Uterus (tissue), 2 donors: ENCODE results near the gene SV2B.

Experiments
- CTCF ChIP-seq, 4 experiments: fragments of 200-600 bp in 2 of 4; fragments of 450-650 bp in 2 of 4; sonication (generic) in 2 of 4; IDR thresholded peaks; one replicate each; pipeline ENCODE4 v1.5.1; 2016 to 2019; ENCODE audit warnings: antibody characterized with exemption in 4 of 4, mild to moderate bottlenecking in 2 of 4, moderate library complexity in 1 of 4
- POLR2A ChIP-seq, 2 donors: fragments of 450-650 bp; IDR thresholded peaks; one replicate each; pipeline ENCODE4 v1.6.1; 2016; ENCODE audit warnings: antibody characterized with exemption in 2 of 2, mild to moderate bottlenecking in 1 of 2, moderate library complexity in 1 of 2

GRCh38 chr15:91065505-91065904 is 34.6 kb upstream of the SV2B start:
- TF ChIP-seq CTCF (IDR thresholded peaks at IDR 0.05), result no peak
- TF ChIP-seq POLR2A (IDR thresholded peaks at IDR 0.05), result no peak
